Right atrium auricular region (tissue), 2 donors: ENCODE data around the gene ZNF335. TPM values are rescaled to one million over a fixed set of nuclear protein-coding genes. Genes with fewer than 3 reads are reported as not detected.

ENCODE experiments used
- DNase-seq: peaks from one replicate; pipeline ENCODE4 v3.0.0-alpha.2; 2019; ENCODE audit warnings: low spot score
- H3K27ac ChIP-seq, 2 donors: fragments of 200-600 bp; sonication (generic); 1 replicate in 1 of 2; 2 replicates in 1 of 2; pipeline ENCODE4 v1.5.1; 2016 to 2019
- H3K27me3 ChIP-seq, 2 donors: fragments of 200-600 bp; sonication (generic); one replicate each; pipeline versions ENCODE4 v1.5.1 to v1.6.0; 2017 to 2019
- H3K36me3 ChIP-seq: fragments of 200-600 bp; sonication (generic); one replicate; pipeline ENCODE4 v1.5.1; 2016
- H3K4me1 ChIP-seq, 2 donors: fragments of 200-600 bp; sonication (generic); one replicate each; pipeline versions ENCODE4 v1.5.1 to v1.6.0; 2017 to 2019
- H3K4me3 ChIP-seq, 2 donors: fragments of 200-600 bp; sonication (generic); 1 replicate in 1 of 2; 2 replicates in 1 of 2; pipeline ENCODE4 v1.5.1; 2017 to 2019; ENCODE audit warnings: mild to moderate bottlenecking in 1 of 2, moderate library complexity in 1 of 2
- H3K9me3 ChIP-seq, 2 donors: fragments of 200-600 bp; sonication (generic); one replicate each; pipeline ENCODE4 v1.5.1; 2019
- CTCF ChIP-seq, 2 donors: fragments of 200-600 bp; sonication (generic); IDR thresholded peaks; one replicate each; pipeline ENCODE4 v1.5.1; 2019; ENCODE audit warnings: antibody characterized with exemption in 2 of 2
- total RNA-seq, 2 donors: library from RNA; depleted of rRNA; stranded (reverse); fragments of >200 nt; gene quantifications; one replicate each; pipeline ENCODE4 v1.1.0, GENCODE V29; 2016

Gene ZNF335
- total RNA-seq, 2 donors from 2014 or later: 6.6 to 12.1 TPM

DNA sequence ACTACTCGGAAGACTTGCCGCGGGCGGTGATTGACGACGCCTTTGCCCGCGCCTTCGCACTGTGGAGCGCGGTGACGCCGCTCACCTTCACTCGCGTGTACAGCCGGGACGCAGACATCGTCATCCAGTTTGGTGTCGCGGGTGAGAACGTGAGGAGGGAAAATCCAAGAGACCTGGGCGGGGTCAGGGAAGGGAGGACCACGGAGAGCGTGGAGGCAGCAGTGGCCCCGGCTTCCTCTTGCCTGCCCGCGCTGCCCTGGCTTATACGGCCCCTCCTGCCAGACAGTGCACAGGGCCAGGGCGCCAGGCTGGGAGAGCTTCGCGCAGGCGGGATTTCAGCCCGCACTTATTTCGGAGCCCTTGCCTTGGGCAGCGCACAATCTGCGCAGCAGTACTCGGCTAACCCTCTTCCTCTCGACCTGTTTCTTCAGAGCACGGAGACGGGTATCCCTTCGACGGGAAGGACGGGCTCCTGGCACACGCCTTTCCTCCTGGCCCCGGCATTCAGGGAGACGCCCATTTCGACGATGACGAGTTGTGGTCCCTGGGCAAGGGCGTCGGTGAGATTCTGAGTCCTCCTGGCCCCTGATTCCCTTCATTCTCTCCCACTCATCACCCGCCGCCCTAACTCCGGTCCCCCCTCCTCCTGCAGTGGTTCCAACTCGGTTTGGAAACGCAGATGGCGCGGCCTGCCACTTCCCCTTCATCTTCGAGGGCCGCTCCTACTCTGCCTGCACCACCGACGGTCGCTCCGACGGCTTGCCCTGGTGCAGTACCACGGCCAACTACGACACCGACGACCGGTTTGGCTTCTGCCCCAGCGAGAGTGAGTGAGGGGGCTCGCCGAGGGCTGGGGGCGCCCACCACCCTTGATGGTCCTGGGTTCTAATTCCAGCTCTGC is 38.7 kb upstream of the ZNF335 start:
- H3K27me3 ChIP-seq: peaks cover 29 to 45% of the 10 kb centered on the region in 2 donors
- no peak for DNase-seq
- H3K9me3 ChIP-seq: no peaks in the 10 kb centered on the region
- H3K27ac ChIP-seq: no peak overlapping the region
- H3K36me3 ChIP-seq: no peaks in the 10 kb centered on the region
- TF ChIP-seq CTCF (IDR thresholded peaks at IDR 0.05): no peak
- peaks cover 0 to 16% of the 10 kb centered on the region in 2 donors for H3K4me1 ChIP-seq
- H3K4me3 ChIP-seq: no peak overlapping the region

- Histone ChIP-seq H3K27ac (no peak overlapping the region), H3K4me1 (peaks cover 0 to 16% of the 10 kb centered on the region in 2 donors), H3K36me3 (no peaks in the 10 kb centered on the region), H3K27me3 (peaks cover 29 to 45% of the 10 kb centered on the region in 2 donors), H3K9me3 (no peaks in the 10 kb centered on the region), H3K4me3 (no peak overlapping the region)
- no peak for DNase-seq
- TF ChIP-seq CTCF (IDR thresholded peaks at IDR 0.05): no peak
Observed at GRCh38 chr20:46009816-46010215, 37.8 kb upstream of the ZNF335 start.

DNA sequence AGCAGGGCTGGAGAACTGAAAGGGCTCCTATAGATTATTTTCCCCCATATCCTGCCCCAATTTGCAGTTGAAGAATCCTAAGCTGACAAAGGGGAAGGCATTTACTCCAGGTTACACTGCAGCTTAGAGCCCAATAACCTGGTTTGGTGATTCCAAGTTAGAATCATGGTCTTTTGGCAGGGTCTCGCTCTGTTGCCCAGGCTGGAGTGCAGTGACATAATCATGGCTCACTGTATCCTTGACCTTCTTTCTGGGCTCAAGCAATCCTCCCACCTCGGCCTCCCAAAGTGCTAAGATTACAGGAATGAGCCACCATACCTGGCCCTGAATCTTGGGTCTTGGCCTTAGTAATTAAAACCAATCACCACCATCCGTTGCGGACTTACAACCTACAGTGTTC is 35.7 kb upstream of the ZNF335 start:
- no peak overlapping the region for H3K4me3 ChIP-seq
- peaks cover 20 to 36% of the 10 kb centered on the region in 2 donors for H3K27me3 ChIP-seq
- TF ChIP-seq CTCF (IDR thresholded peaks at IDR 0.05): no peak
- H3K4me1 ChIP-seq: peaks cover 0 to 5% of the 10 kb centered on the region in 2 donors
- H3K36me3 ChIP-seq: no peaks in the 10 kb centered on the region
- no peaks in the 10 kb centered on the region for H3K9me3 ChIP-seq
- H3K27ac ChIP-seq: no peak overlapping the region
- no peak for DNase-seq

DNA sequence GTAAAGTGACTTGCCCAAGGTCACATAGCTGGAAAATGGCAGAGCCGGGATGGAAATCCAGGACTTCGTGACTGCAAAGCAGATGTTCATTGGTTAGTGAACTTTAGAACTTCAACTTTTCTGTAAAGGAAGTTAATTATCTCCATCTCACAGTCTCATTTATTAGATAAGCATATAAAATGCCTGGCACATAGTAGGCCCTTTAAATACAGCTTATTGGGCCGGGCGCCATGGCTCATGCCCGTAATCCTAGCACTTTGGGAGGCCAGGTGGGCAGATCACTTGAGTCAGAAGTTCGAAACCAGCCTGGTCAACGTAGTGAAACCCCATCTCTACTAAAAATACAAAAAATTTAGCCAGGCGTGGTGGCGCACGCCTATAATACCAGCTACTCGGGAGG is 35.0 kb upstream of the ZNF335 start:
- Histone ChIP-seq H3K27ac (no peak overlapping the region), H3K4me3 (no peak overlapping the region), H3K9me3 (no peaks in the 10 kb centered on the region), H3K36me3 (no peaks in the 10 kb centered on the region), H3K4me1 (peaks cover 0 to 5% of the 10 kb centered on the region in 2 donors), H3K27me3 (peaks cover 20 to 29% of the 10 kb centered on the region in 2 donors)
- no peak for TF ChIP-seq CTCF (IDR thresholded peaks at IDR 0.05)
- no peak for DNase-seq

DNA sequence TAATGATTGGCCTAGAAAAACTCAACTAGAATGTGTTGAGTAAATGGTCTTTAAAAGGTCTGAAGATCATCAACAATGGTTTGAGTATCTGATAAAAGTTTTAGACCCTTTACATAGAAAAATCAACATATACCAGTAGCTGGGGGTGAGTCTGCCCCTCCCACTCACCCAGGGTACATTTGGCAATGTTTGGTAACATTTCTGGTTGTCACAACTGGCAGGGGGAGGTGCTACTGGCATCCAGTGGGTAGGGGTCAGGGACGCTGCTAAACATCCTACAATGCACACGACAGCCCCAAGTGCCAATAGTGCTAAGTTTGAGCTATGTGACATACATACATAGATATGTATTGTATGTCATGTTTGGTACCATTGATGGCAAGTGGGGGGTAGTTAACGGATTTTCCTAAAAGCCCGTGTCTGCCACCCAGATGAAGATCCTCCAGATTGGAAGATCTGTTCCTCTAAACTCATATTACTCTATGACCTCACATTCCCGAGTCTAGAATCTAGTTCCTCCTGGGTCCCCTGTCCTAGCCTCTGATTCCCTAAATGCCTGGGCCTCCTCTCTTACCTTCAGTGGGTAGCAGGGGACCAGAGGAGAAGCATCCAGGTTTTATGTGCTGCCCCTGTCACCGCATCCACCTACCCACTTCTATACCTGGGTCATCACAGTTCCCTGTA is 34.2 kb upstream of the ZNF335 start:
- Histone ChIP-seq H3K27me3 (peaks cover 18 to 21% of the 10 kb centered on the region in 2 donors), H3K36me3 (no peaks in the 10 kb centered on the region), H3K9me3 (no peaks in the 10 kb centered on the region), H3K4me3 (no peak overlapping the region), H3K27ac (no peak overlapping the region), H3K4me1 (peaks cover 0 to 5% of the 10 kb centered on the region in 2 donors)
- TF ChIP-seq CTCF (IDR thresholded peaks at IDR 0.05): no peak
- no peak for DNase-seq
